SK-N-SH (cell line): Measurements from ENCODE around the gene SERPINA6. TPM values are rescaled to one million over a fixed set of nuclear protein-coding genes. Genes with fewer than 3 reads are reported as not detected.
A peak's percentile ranks its signal among the peaks of the same experiment; 100 is the strongest.

Source experiments
- CTCF ChIA-PET: fragments of 300-600, 350-600 bp; formaldehyde crosslinking; extraction: SDS; loops from one replicate; lab custom pipeline; 2021; lab: Yijun Ruan, JAX
- POLR2A ChIA-PET: fragments of 350-600 bp; sonication (Branson Sonifier 250); formaldehyde crosslinking; extraction: SDS; loops from one replicate; lab custom pipeline; 2020; ENCODE audit warnings: antibody characterized with exemption, inconsistent platforms; lab: Yijun Ruan, JAX
- DNase-seq: peaks from one replicate; pipeline ENCODE4 v3.0.0; 2012
- H2AFZ ChIP-seq: fragments of 200-600 bp; sonication (generic); 2 replicates; pipeline ENCODE4 v1.8.1; 2016; ENCODE audit warnings: antibody characterized with exemption, mild to moderate bottlenecking, low read depth
- H3F3A ChIP-seq: fragments of 200-600 bp; sonication (generic); replicated peaks from 2 replicates; pipeline ENCODE3; 2016; ENCODE audit warnings: antibody characterized with exemption, mild to moderate bottlenecking; ENCODE audit not compliant: insufficient read depth
- H3K27ac ChIP-seq, 2 experiments: fragments of 200-500 bp in 1 of 2; fragments of 200-600 bp in 1 of 2; sonication (Bioruptor generic) in 1 of 2; sonication (generic), shearing (Covaris generic) in 1 of 2; 2 replicates each; pipeline versions ENCODE4 v1.5.1 to v1.6.1; 2014 to 2016; ENCODE audit warnings: low read depth in 2 of 2, inconsistent platforms in 1 of 2, low read length in 1 of 2, mild to moderate bottlenecking in 1 of 2, mixed read lengths in 1 of 2
- H3K27me3 ChIP-seq: fragments of 200-600 bp; sonication (generic), shearing (Covaris generic); 2 replicates; pipeline ENCODE4 v1.6.1; 2016; ENCODE audit warnings: mixed run types; ENCODE audit not compliant: insufficient read depth
- H3K36me3 ChIP-seq, 2 experiments: fragments of 200-500 bp in 1 of 2; fragments of 200-600 bp in 1 of 2; sonication (Bioruptor generic) in 1 of 2; sonication (generic) in 1 of 2; replicated peaks in 1 of 2; 2 replicates each; pipeline versions ENCODE3 to v1.5.1; 2014 to 2016; ENCODE audit warnings: low read length in 1 of 2, mild to moderate bottlenecking in 1 of 2; ENCODE audit not compliant: insufficient read depth in 2 of 2, control insufficient read depth in 1 of 2
- H3K4me1 ChIP-seq, 2 experiments: fragments of 200-500 bp in 1 of 2; fragments of 200-600 bp in 1 of 2; sonication (Bioruptor generic) in 1 of 2; sonication (generic), shearing (Covaris generic) in 1 of 2; 2 replicates each; pipeline versions ENCODE4 v1.5.1 to v1.6.1; 2014 to 2016; ENCODE audit warnings: low read depth in 1 of 2, low read length in 1 of 2, mixed run types in 1 of 2; ENCODE audit not compliant: insufficient read depth in 2 of 2, control insufficient read depth in 1 of 2
- H3K4me2 ChIP-seq: fragments of 200-600 bp; sonication (generic), shearing (Covaris generic); 2 replicates; pipeline ENCODE4 v1.6.1; 2017; ENCODE audit warnings: mixed run types
- H3K4me3 ChIP-seq, 2 experiments: fragments of 200-500 bp in 1 of 2; fragments of 200-600 bp in 1 of 2; sonication (Bioruptor generic) in 1 of 2; sonication (generic), shearing (Covaris generic) in 1 of 2; 2 replicates each; pipeline versions ENCODE4 v1.5.1 to v1.8.1; 2014 to 2016; ENCODE audit warnings: low read depth in 2 of 2, inconsistent platforms in 1 of 2, low read length in 1 of 2, mild to moderate bottlenecking in 1 of 2, mixed read lengths in 1 of 2, moderate library complexity in 1 of 2
- H3K79me2 ChIP-seq: fragments of 200-600 bp; sonication (generic); 2 replicates; pipeline ENCODE4 v1.8.1; 2017; ENCODE audit warnings: mild to moderate bottlenecking; ENCODE audit not compliant: insufficient read depth
- H3K9ac ChIP-seq: fragments of 200-600 bp; sonication (generic); 2 replicates; pipeline ENCODE4 v1.6.1; 2017; ENCODE audit warnings: mixed run types
- H3K9me2 ChIP-seq: fragments of 200-600 bp; sonication (generic); 2 replicates; pipeline ENCODE4 v1.6.1; 2017; ENCODE audit warnings: mixed run types
- H3K9me3 ChIP-seq: fragments of 200-600 bp; sonication (generic); 2 replicates; pipeline ENCODE4 v1.6.1; 2017; ENCODE audit warnings: mixed run types, mild to moderate bottlenecking, moderate library complexity
- H4K20me1 ChIP-seq: fragments of 200-600 bp; sonication (generic); 2 replicates; pipeline ENCODE4 v1.6.1; 2017; ENCODE audit warnings: mild to moderate bottlenecking, mixed run types; ENCODE audit not compliant: insufficient read depth
- EP300 ChIP-seq, 2 experiments: IDR thresholded peaks; 2 replicates each; pipeline versions ENCODE4 v1.4.0 to v1.6.1; 2012; ENCODE audit warnings: borderline replicate concordance in 1 of 2, low read depth in 1 of 2, low read length in 1 of 2
- FOSL2 ChIP-seq: IDR thresholded peaks from 2 replicates; pipeline ENCODE4 v1.4.0; 2012; ENCODE audit warnings: low read depth, mild to moderate bottlenecking, moderate library complexity, borderline replicate concordance
- FOXM1 ChIP-seq: IDR thresholded peaks from 2 replicates; pipeline ENCODE4 v1.4.0; 2012; ENCODE audit warnings: low read depth, mild to moderate bottlenecking
- GABPA ChIP-seq: IDR thresholded peaks from 2 replicates; pipeline ENCODE4 v1.4.0; 2012; ENCODE audit warnings: low read depth, mild to moderate bottlenecking
- JUND ChIP-seq: IDR thresholded peaks from 2 replicates; pipeline ENCODE4 v1.4.0; 2012
- MAX ChIP-seq: IDR thresholded peaks from 2 replicates; pipeline ENCODE4 v1.4.0; 2012; ENCODE audit warnings: low read depth
- MEF2A ChIP-seq: IDR thresholded peaks from 2 replicates; pipeline ENCODE4 v1.4.0; 2012; ENCODE audit warnings: low read depth, borderline replicate concordance
- MXI1 ChIP-seq: IDR thresholded peaks from 2 replicates; pipeline ENCODE4 v1.6.1; 2012; ENCODE audit warnings: mild to moderate bottlenecking, low read depth, low read length, improper control_type of control experiment
- NFIC ChIP-seq: IDR thresholded peaks from 2 replicates; pipeline ENCODE4 v1.4.0; 2012; ENCODE audit warnings: borderline replicate concordance
- PBX3 ChIP-seq: IDR thresholded peaks from 2 replicates; pipeline ENCODE4; 2012
- POLR2AphosphoS5 ChIP-seq: IDR thresholded peaks from 2 replicates; pipeline ENCODE4 v1.6.1; 2012; ENCODE audit warnings: low read depth, low read length
- RAD21 ChIP-seq: IDR thresholded peaks from 2 replicates; pipeline ENCODE4 v1.6.1; 2012; ENCODE audit warnings: mild to moderate bottlenecking, low read length
- REST ChIP-seq: IDR thresholded peaks from 2 replicates; pipeline ENCODE4 v1.6.1; 2012; ENCODE audit warnings: mild to moderate bottlenecking, low read depth, low read length, moderate library complexity
- SIN3A ChIP-seq: IDR thresholded peaks from 2 replicates; pipeline ENCODE4 v1.6.1; 2012; ENCODE audit warnings: low read depth, mild to moderate bottlenecking, low read length, moderate library complexity, borderline replicate concordance
- TAF1 ChIP-seq: IDR thresholded peaks from 2 replicates; pipeline ENCODE4 v1.6.1; 2012; ENCODE audit warnings: low read depth, mild to moderate bottlenecking, low read length, moderate library complexity, borderline replicate concordance
- TCF12 ChIP-seq: IDR thresholded peaks from 2 replicates; pipeline ENCODE4 v1.4.0; 2012
- USF2 ChIP-seq: fragments of 150-350 bp; IDR thresholded peaks from 2 replicates; pipeline ENCODE4 v1.6.1; 2017; ENCODE audit warnings: antibody characterized with exemption, low read length, low read depth, borderline replicate concordance
- WGBS: methylation state at CpG from one replicate; pipeline ENCODE4 v1.1.6; 2017; ENCODE audit warnings: low lambda C conversion rate; 5-methylcytosine and 5-hydroxymethylcytosine counted together
- polyA plus RNA-seq, 3 experiments: library from polyadenylated mRNA; depleted of rRNA; stranded (reverse); fragments of >200 nt; gene quantifications; 2 replicates each; pipeline ENCODE4 v1.2.3, GENCODE V29; 2012

The SERPINA6 gene
- 0.46 and 0.65 TPM in 2 replicates for polyA plus RNA-seq (2012; rRNA removed)
- polyA plus RNA-seq (2012; cell fraction: cytosol; rRNA removed): 0.32 and 0.56 TPM in 2 replicates
- 0.20 and 0.29 TPM in 2 replicates for polyA plus RNA-seq (2012; cell fraction: nucleus; rRNA removed)

GRCh38 chr14:94322648-94323570 is at the start of gene SERPINA6:
SERPINA6 (minus strand) TSS chr14:94323336; CDS start chr14:94314648, 8,688 bp downstream.
- ChIA-PET CTCF (no interaction called here), POLR2A (no interaction called here)
- Histone ChIP-seq H3F3A (peaks cover 19% of the 10 kb centered on the region), H3K79me2 (no peaks in the 10 kb centered on the region), H4K20me1 (no peaks in the 10 kb centered on the region), H3K4me3 (peak within 1 kb of the TSS; percentile 23 to 25), H3K36me3 (no peaks in the 10 kb centered on the region), H3K9me2 (no peaks in the 10 kb centered on the region), H3K4me2 (peak within 1 kb of the TSS; percentile 68), H2AFZ (peak within 1 kb of the TSS; percentile 89), H3K27me3 (no peaks in the 10 kb centered on the region), H3K9ac (peak within 1 kb of the TSS; percentile 22; the same call in 1 of the 2 replicates), H3K27ac (peak within 1 kb of the TSS in 1 of 2 experiments; percentile 70; a peak in 2 of 4 replicates), H3K9me3 (peaks cover 7% of the 10 kb centered on the region; the same call in 1 of the 2 replicates), H3K4me1 (peaks cover 0 to 6% of the 10 kb centered on the region in 2 experiments; a peak in 2 of 4 replicates)
- DNase-seq: peak; percentile 29
- 10% methylated on average over 7 of the region's 15 CpGs for WGBS
- peak; percentile 13; the same call in 1 of the 2 replicates for TF ChIP-seq NFIC
- no peak for TF ChIP-seq GABPA
- TF ChIP-seq MXI1: no peak
- TF ChIP-seq SIN3A: no peak
- TF ChIP-seq POLR2AphosphoS5: no peak
- TF ChIP-seq REST: no peak
- peak; percentile 39 for TF ChIP-seq JUND
- no peak for TF ChIP-seq MEF2A
- TF ChIP-seq TAF1: no peak
- no peak for TF ChIP-seq RAD21
- TF ChIP-seq MAX: peak; percentile 62; the same call in 1 of the 2 replicates
- TF ChIP-seq USF2: no peak
- TF ChIP-seq TCF12: peak; percentile 80
- TF ChIP-seq PBX3: peak; percentile 70
- TF ChIP-seq FOXM1: 0 out of 2 replicates have a peak, but pooled peaks have one; percentile 38
- peak; percentile 72; the same call in 1 of the 2 replicates for TF ChIP-seq FOSL2
- peak in 1 of 2 experiments; percentile 32; a peak in 1 of 4 replicates for TF ChIP-seq EP300 (IDR thresholded peaks at IDR 0.05; ENCODE audit: borderline replicate concordance in 1 of 2, low read depth in 1 of 2, low read length in 1 of 2)
